GM12878 (cell line): ENCODE measurements around the gene RALGPS1. TPM values are rescaled to one million over a fixed set of nuclear protein-coding genes. Genes with fewer than 3 reads are reported as not detected.

Experiments used
- ATAC-seq: fragments of 200-7000 bp; cut with Tn5 transposase; 3 replicates; pipeline ENCODE4 v1.9.1; 2020; ENCODE audit warnings: mild to moderate bottlenecking, moderate library complexity
- BruUV-seq: library from RNA; stranded (reverse); fragments of 400-500 nt; replicated peaks from 2 replicates; lab custom pipeline; 2021; lab: Mats Ljungman, UMichigan
- CTCF ChIA-PET: fragments of 300-600 bp; sonication (Branson Sonifier 250); formaldehyde crosslinking; extraction: SDS; loops from one replicate; lab custom pipeline; 2021; ENCODE audit warnings: inconsistent platforms; lab: Yijun Ruan, JAX
- POLR2A ChIA-PET: fragments of 350-600 bp; formaldehyde crosslinking; extraction: SDS; loops from one replicate; lab custom pipeline; 2021; ENCODE audit warnings: inconsistent platforms; lab: Charles Lee
- RAD21 ChIA-PET: fragments of 300-600 bp; sonication (Branson Sonifier 250); formaldehyde crosslinking; loops from one replicate; lab custom pipeline; 2023; ENCODE audit warnings: antibody characterized with exemption; ENCODE audit not compliant: unreplicated experiment; lab: Charles Lee
- SMC1A ChIA-PET: fragments of 300-600 bp; sonication (Branson Sonifier 250); formaldehyde crosslinking; loops from one replicate; lab custom pipeline; 2023; ENCODE audit not compliant: unreplicated experiment, uncharacterized antibody; lab: Charles Lee
- DNase-seq: peaks from one replicate; pipeline ENCODE4 v3.0.0-alpha.2; 2011; ENCODE audit warnings: low read depth, low spot score
- FAIRE-seq: peaks from 3 replicates; lab custom pipeline; 2011; peaks lifted over from hg19 to GRCh38; lab: Jason Lieb, UNC
- H2AFZ ChIP-seq: 2 replicates; pipeline ENCODE4 v1.6.0; 2011; ENCODE audit warnings: low read depth, low read length, control low read depth; ENCODE audit not compliant: control insufficient read depth
- H3K27ac ChIP-seq: 2 replicates; pipeline ENCODE4 v1.5.1; 2011; ENCODE audit warnings: control low read depth; ENCODE audit not compliant: control insufficient read depth, insufficient read depth
- H3K27me3 ChIP-seq, 2 experiments: replicated peaks in 1 of 2; 2 replicates each; pipeline versions ENCODE4 v1.6.0 to v1.6.1; 2011; ENCODE audit warnings: low read length in 1 of 2; ENCODE audit not compliant: control insufficient read depth in 2 of 2, insufficient read depth in 2 of 2
- H3K36me3 ChIP-seq, 2 experiments: 2 replicates each; pipeline ENCODE4 v1.5.1; 2011; ENCODE audit warnings: low read length in 1 of 2; ENCODE audit not compliant: control insufficient read depth in 2 of 2, insufficient read depth in 2 of 2
- H3K4me1 ChIP-seq: 2 replicates; pipeline ENCODE4 v1.6.1; 2011; ENCODE audit warnings: mild to moderate bottlenecking, low read length, moderate library complexity, mixed read lengths; ENCODE audit not compliant: control insufficient read depth, insufficient read depth
- H3K4me2 ChIP-seq: 2 replicates; pipeline ENCODE4 v1.6.0; 2011; ENCODE audit warnings: control low read depth; ENCODE audit not compliant: control insufficient read depth, insufficient read depth
- H3K4me3 ChIP-seq: fragments of 200-600 bp; sonication (generic); 2 replicates; pipeline ENCODE4 v1.5.1; 2016
- H3K79me2 ChIP-seq: 2 replicates; pipeline ENCODE4 v1.6.0; 2011; ENCODE audit warnings: low read length; ENCODE audit not compliant: control insufficient read depth, insufficient read depth
- H3K9ac ChIP-seq: 2 replicates; pipeline ENCODE4 v1.8.0; 2011; ENCODE audit warnings: low read length, control low read depth, mixed read lengths; ENCODE audit not compliant: control insufficient read depth, insufficient read depth
- H3K9me3 ChIP-seq: replicated peaks from 3 replicates; pipeline ENCODE4 v1.5.1; 2011; ENCODE audit warnings: mild to moderate bottlenecking, low read length; ENCODE audit not compliant: control insufficient read depth, insufficient read depth
- H4K20me1 ChIP-seq: 2 replicates; pipeline ENCODE4 v1.6.0; 2011; ENCODE audit not compliant: control insufficient read depth, insufficient read depth
- BHLHE40 ChIP-seq, 2 experiments: fragments of 450-650 bp in 1 of 2; IDR thresholded peaks; 2 replicates each; pipeline ENCODE4 v1.6.1; 2011 to 2017; ENCODE audit warnings: low read depth in 2 of 2, borderline replicate concordance in 1 of 2, improper control_type of control experiment in 1 of 2, low read length in 1 of 2, mild to moderate bottlenecking in 1 of 2
- CHD1 ChIP-seq: IDR thresholded peaks from 2 replicates; pipeline ENCODE4 v1.6.1; 2012; ENCODE audit warnings: low read depth, low read length, improper control_type of control experiment
- HDAC2 ChIP-seq: fragments of 200-600 bp; sonication (generic); IDR thresholded peaks from 2 replicates; pipeline ENCODE4 v1.6.1; 2017
- MEF2A ChIP-seq: IDR thresholded peaks from 2 replicates; pipeline ENCODE4 v1.6.1; 2011; ENCODE audit warnings: low read depth, mild to moderate bottlenecking, low read length, moderate library complexity; ENCODE audit not compliant: insufficient read depth
- NBN ChIP-seq: fragments of 450-650 bp; IDR thresholded peaks from 2 replicates; pipeline ENCODE4 v1.6.1; 2016
- NR2F1 ChIP-seq: fragments of 450-650 bp; conservative IDR thresholded peaks from 2 replicates; pipeline ENCODE4 v1.6.1; 2017; ENCODE audit warnings: mild to moderate bottlenecking
- PAX5 ChIP-seq: IDR thresholded peaks from 2 replicates; pipeline ENCODE4 v1.6.1; 2011; ENCODE audit warnings: low read depth, low read length, borderline replicate concordance
- PKNOX1 ChIP-seq: fragments of 450-650 bp; IDR thresholded peaks from 2 replicates; pipeline ENCODE4 v1.6.1; 2016; ENCODE audit warnings: mild to moderate bottlenecking
- RUNX3 ChIP-seq: IDR thresholded peaks from 2 replicates; pipeline ENCODE4 v1.6.1; 2012; ENCODE audit warnings: low read length, inconsistent platforms
- ZNF274 ChIP-seq: IDR thresholded peaks from one replicate; pipeline ENCODE4 v1.8.0; 2011; ENCODE audit not compliant: insufficient read length, insufficient read depth
- ZNF687 ChIP-seq: fragments of 450-650 bp; IDR thresholded peaks from 2 replicates; pipeline ENCODE4 v1.6.1; 2017; ENCODE audit warnings: mild to moderate bottlenecking, moderate library complexity
- whole genome bisulfite sequencing: methylation state at CpG from one replicate; pipeline ENCODE4 v1.1.6; 2016; ENCODE audit warnings: low lambda C conversion rate; ENCODE audit not compliant: insufficient replicate concordance, insufficient coverage; ENCODE audit errors: missing lambda C conversion rate; 5-methylcytosine and 5-hydroxymethylcytosine counted together
- in situ Hi-C: fragments of 300-500 bp; cut with MboI; formaldehyde crosslinking; loops from 9 replicates; pipeline ENCODE4 v1.14.3; 2018; ENCODE audit warnings: mixed read lengths
- intact Hi-C: fragments of 100-400 bp; cut with micrococcal nuclease; formaldehyde crosslinking; loops from one replicate; pipeline ENCODE4 v1.14.2; 2022; ENCODE audit not compliant: unreplicated experiment
- polyA plus RNA-seq, 11 experiments: library from polyadenylated mRNA; depleted of rRNA in 4 of 11; unstranded in 6 of 11; stranded (reverse) in 5 of 11; fragments of >200 nt; fragmentation: Nextera tagmentation in 4 of 11; fragmentation: Illumina TruSeq in 1 of 11; extraction: Ambion mirVana in 4 of 11; extraction: Trizol in 1 of 11; gene quantifications; 1 replicate in 1 of 11; 2 replicates in 10 of 11; pipeline versions ENCODE4 v1.2.1 to v1.2.3, GENCODE V29; 2011 to 2016; ENCODE audit warnings: inconsistent platforms in 2 of 11, missing spikeins in 2 of 11, low read depth in 1 of 11
- total RNA-seq, 4 experiments: library from RNA; depleted of rRNA in 3 of 4; stranded (reverse); fragments of >200 nt in 3 of 4; fragmentation: Illumina TruSeq in 1 of 4; extraction: Trizol in 1 of 4; gene quantifications; 2 replicates each; pipeline versions ENCODE4 v1.2.1 to v1.2.3, GENCODE V29; 2013 to 2021

RALGPS1 gene
- total and polyA plus RNA-seq, 10 of the 15 experiments (the other 5 are each of a cell fraction or from before 2014, with no cell fraction given), result 0.13 to 5.6 (median 2.7) TPM

GRCh38 chr9:127116088-127116726 is 201.6 kb downstream of the RALGPS1 start:
- H3K4me2 ChIP-seq, result no peak overlapping the region
- peaks cover 21% of the 10 kb centered on the region for H3K4me1 ChIP-seq
- TF ChIP-seq HDAC2 (no peak), NBN (no peak), MEF2A (no peak), RUNX3 (peak; percentile 54), NR2F1 (no peak), ZNF274 (no peak)
- H4K20me1 ChIP-seq, result no peaks in the 10 kb centered on the region
- DNase-seq (no peak), FAIRE-seq (no peak), ATAC-seq (no peak)
- 64% methylated on average over 5 of the region's 6 CpGs for WGBS
- H3K9ac ChIP-seq, result no peak overlapping the region
- SMC1A ChIA-PET, result interaction anchor here (1.0 to 4.9 kb wide), 21 partner anchors 10 to 174 kb away, joined by 3 to 68 read pairs (median 5); no protein-coding TSS in a partner anchor
- RAD21 ChIA-PET, result interaction anchor here (1.0 to 7.5 kb wide), 10 partner anchors 38 to 151 kb away, joined by 3 to 54 read pairs (median 4); no protein-coding TSS in a partner anchor
- H3K4me3 ChIP-seq, result no peak overlapping the region
- intact Hi-C loops (loop anchor here (5.0 kb wide), 2 partner anchors 51 to 81 kb away; no protein-coding TSS in a partner anchor), in situ Hi-C loops (no loop called here)
- no peak overlapping the region for H3K27ac ChIP-seq
- H3K36me3 ChIP-seq, result no peaks in the 10 kb centered on the region
- H2AFZ ChIP-seq, result no peak overlapping the region
- CTCF ChIA-PET, result interaction anchor here (1.0 to 2.5 kb wide), 9 partner anchors 13 to 176 kb away, joined by 3 to 12 read pairs (median 5); no protein-coding TSS in a partner anchor
- no peaks in the 10 kb centered on the region for H3K79me2 ChIP-seq
- POLR2A ChIA-PET, result interaction anchor here (1.2 to 2.2 kb wide), 3 partner anchors 13 to 50 kb away, joined by 3 to 6 read pairs (median 5); no protein-coding TSS in a partner anchor
- no peaks in the 10 kb centered on the region for H3K9me3 ChIP-seq
- BruUV-seq, result no TSS peak
- no peaks in the 10 kb centered on the region for H3K27me3 ChIP-seq

GRCh38 chr9:127116957-127117356 is 202.4 kb downstream of the RALGPS1 start:
- FAIRE-seq (peak; percentile 86), ATAC-seq (peak; percentile 50), DNase-seq (no peak)
- WGBS, result 42% methylated on average over 2 of the region's 2 CpGs
- H3K4me3 ChIP-seq, result no peak overlapping the region
- no peaks in the 10 kb centered on the region for H4K20me1 ChIP-seq
- ChIA-PET RAD21 (interaction anchor here (1.0 to 7.5 kb wide), 10 partner anchors 38 to 152 kb away, joined by 3 to 54 read pairs (median 4); no protein-coding TSS in a partner anchor), CTCF (interaction anchor here (1.0 to 3.7 kb wide), 9 partner anchors 14 to 177 kb away, joined by 3 to 18 read pairs (median 5); no protein-coding TSS in a partner anchor), POLR2A (interaction anchor here (0.7 to 2.2 kb wide), 5 partner anchors 12 to 112 kb away, joined by 3 to 6 read pairs (median 3); no protein-coding TSS in a partner anchor), SMC1A (interaction anchor here (0.7 to 4.9 kb wide), 11 partner anchors 12 to 151 kb away, joined by 3 to 68 read pairs (median 6); no protein-coding TSS in a partner anchor)
- H3K4me2 ChIP-seq, result no peak overlapping the region
- no peak overlapping the region for H2AFZ ChIP-seq
- peaks cover 21% of the 10 kb centered on the region for H3K4me1 ChIP-seq
- H3K36me3 ChIP-seq, result no peaks in the 10 kb centered on the region
- no peaks in the 10 kb centered on the region for H3K9me3 ChIP-seq
- no peaks in the 10 kb centered on the region for H3K27me3 ChIP-seq
- intact Hi-C loops (loop anchor here (5.0 kb wide), 2 partner anchors 50 to 80 kb away; no protein-coding TSS in a partner anchor), in situ Hi-C loops (no loop called here)
- no TSS peak for BruUV-seq
- H3K9ac ChIP-seq, result no peak overlapping the region
- H3K79me2 ChIP-seq, result no peaks in the 10 kb centered on the region
- no peak overlapping the region for H3K27ac ChIP-seq
- TF ChIP-seq BHLHE40 (IDR thresholded peaks at IDR 0.05; ENCODE audit: borderline replicate concordance in 1 of 2, low read depth in 2 of 2, low read length in 1 of 2) (peak in 1 of 2 experiments; percentile 71; a peak in 2 of 4 replicates), PAX5 (peak; percentile 80; the same call in 1 of the 2 replicates), NBN (0 out of 2 replicates have a peak, but pooled peaks have one; percentile 25), PKNOX1 (peak; percentile 55; the same call in 1 of the 2 replicates), CHD1 (no peak), ZNF687 (peak; percentile 80)
